ENCODE data around the gene MFNG.
"Not testable (repeated sequence)": the region's sequence is repeated elsewhere in the genome, so short reads cannot be mapped to it uniquely, and the experiment has no call there.

The MFNG gene

DNA sequence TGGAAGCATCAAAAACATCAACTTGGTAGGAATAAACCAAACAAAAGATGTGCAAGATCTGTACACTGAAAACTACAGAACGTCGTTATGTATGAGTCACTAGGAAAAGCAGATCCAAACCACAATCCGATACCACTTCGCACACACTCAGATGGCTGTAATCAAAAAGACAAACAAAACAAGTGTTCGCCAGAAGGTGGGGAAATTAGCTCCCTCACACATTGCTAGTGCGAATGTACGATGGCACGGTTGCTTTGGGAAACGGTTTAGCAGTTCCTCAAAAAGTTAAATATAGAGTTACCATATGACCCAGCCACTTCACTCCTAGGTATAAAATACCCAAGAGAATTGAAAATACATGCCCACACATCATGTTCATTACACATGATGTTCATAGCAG, 47.8 kb upstream of the MFNG start:
- no peaks in the 10 kb centered on the region for H3K27me3 ChIP-seq (ENCODE audit: insufficient read depth, poor library complexity, severe bottlenecking)
- no peak overlapping the region for H3K4me3 ChIP-seq (replicated peaks; ENCODE audit: insufficient read depth, low read length)
- TF ChIP-seq SPI1 (IDR thresholded peaks at IDR 0.05; ENCODE audit: borderline replicate concordance, low read depth): peak; percentile 93
- no peak for TF ChIP-seq POLR2AphosphoS5 (IDR thresholded peaks at IDR 0.05; ENCODE audit: low read depth)
- peak; percentile 58 to 70 for DNase-seq (ENCODE audit: low read depth in 1 of 2, low spot score in 1 of 2)
- peak overlapping the region; percentile 24 for H3K27ac ChIP-seq (replicated peaks)

DNA sequence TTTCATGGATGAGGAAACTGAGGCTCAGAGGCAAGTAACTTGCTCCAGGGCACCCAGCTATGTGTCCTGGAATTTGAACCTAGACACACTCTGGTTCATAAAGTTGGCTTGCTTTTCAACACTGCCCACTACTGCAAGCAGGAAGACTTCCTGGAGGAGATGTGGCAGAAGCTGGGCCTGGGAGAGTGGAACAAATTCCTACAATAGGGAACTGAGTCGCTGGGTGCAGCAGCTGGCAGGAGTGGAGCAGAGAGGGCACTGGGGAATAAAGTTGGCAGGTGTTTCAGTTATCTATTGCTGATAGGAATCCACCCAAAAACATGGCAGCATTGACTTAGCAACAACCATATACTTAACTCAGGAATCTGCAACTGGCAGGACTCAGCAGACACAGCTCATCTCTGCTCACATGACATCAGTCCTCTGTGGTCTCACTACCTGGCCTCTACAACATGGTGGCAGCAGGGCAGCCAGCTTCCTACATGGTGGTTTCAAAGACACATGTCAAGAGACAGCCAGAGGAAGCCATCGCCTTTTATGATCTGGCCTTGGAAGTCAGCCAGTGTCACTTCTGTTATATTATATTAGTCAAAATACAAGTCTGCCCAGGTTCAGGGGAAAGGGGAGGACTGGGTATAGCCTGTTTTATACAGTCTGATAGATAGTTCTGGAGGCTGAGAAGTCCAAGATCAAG, 43.6 kb upstream of the MFNG start:
- peak in 1 of 2 experiments; percentile 21 for DNase-seq (ENCODE audit: low read depth in 1 of 2, low spot score in 1 of 2)
- Histone ChIP-seq H3K27ac (replicated peaks) (no peak overlapping the region), H3K4me3 (replicated peaks; ENCODE audit: insufficient read depth, low read length) (no peak overlapping the region), H3K27me3 (ENCODE audit: insufficient read depth, poor library complexity, severe bottlenecking) (no peaks in the 10 kb centered on the region)
- TF ChIP-seq, protein P1, sequence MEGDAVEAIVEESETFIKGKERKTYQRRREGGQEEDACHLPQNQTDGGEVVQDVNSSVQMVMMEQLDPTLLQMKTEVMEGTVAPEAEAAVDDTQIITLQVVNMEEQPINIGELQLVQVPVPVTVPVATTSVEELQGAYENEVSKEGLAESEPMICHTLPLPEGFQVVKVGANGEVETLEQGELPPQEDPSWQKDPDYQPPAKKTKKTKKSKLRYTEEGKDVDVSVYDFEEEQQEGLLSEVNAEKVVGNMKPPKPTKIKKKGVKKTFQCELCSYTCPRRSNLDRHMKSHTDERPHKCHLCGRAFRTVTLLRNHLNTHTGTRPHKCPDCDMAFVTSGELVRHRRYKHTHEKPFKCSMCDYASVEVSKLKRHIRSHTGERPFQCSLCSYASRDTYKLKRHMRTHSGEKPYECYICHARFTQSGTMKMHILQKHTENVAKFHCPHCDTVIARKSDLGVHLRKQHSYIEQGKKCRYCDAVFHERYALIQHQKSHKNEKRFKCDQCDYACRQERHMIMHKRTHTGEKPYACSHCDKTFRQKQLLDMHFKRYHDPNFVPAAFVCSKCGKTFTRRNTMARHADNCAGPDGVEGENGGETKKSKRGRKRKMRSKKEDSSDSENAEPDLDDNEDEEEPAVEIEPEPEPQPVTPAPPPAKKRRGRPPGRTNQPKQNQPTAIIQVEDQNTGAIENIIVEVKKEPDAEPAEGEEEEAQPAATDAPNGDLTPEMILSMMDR (IDR thresholded peaks at IDR 0.05; ENCODE audit: insufficient read depth, low read length): no peak
- TF ChIP-seq POLR2AphosphoS5 (IDR thresholded peaks at IDR 0.05; ENCODE audit: low read depth) (no peak), SPI1 (IDR thresholded peaks at IDR 0.05; ENCODE audit: borderline replicate concordance, low read depth) (no peak), GABPA (IDR thresholded peaks at IDR 0.05; ENCODE audit: low read depth) (no peak)
- TF ChIP-seq, protein P2, sequence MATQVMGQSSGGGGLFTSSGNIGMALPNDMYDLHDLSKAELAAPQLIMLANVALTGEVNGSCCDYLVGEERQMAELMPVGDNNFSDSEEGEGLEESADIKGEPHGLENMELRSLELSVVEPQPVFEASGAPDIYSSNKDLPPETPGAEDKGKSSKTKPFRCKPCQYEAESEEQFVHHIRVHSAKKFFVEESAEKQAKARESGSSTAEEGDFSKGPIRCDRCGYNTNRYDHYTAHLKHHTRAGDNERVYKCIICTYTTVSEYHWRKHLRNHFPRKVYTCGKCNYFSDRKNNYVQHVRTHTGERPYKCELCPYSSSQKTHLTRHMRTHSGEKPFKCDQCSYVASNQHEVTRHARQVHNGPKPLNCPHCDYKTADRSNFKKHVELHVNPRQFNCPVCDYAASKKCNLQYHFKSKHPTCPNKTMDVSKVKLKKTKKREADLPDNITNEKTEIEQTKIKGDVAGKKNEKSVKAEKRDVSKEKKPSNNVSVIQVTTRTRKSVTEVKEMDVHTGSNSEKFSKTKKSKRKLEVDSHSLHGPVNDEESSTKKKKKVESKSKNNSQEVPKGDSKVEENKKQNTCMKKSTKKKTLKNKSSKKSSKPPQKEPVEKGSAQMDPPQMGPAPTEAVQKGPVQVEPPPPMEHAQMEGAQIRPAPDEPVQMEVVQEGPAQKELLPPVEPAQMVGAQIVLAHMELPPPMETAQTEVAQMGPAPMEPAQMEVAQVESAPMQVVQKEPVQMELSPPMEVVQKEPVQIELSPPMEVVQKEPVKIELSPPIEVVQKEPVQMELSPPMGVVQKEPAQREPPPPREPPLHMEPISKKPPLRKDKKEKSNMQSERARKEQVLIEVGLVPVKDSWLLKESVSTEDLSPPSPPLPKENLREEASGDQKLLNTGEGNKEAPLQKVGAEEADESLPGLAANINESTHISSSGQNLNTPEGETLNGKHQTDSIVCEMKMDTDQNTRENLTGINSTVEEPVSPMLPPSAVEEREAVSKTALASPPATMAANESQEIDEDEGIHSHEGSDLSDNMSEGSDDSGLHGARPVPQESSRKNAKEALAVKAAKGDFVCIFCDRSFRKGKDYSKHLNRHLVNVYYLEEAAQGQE (IDR thresholded peaks at IDR 0.05; ENCODE audit: insufficient replicate concordance, low read depth): no peak

DNA sequence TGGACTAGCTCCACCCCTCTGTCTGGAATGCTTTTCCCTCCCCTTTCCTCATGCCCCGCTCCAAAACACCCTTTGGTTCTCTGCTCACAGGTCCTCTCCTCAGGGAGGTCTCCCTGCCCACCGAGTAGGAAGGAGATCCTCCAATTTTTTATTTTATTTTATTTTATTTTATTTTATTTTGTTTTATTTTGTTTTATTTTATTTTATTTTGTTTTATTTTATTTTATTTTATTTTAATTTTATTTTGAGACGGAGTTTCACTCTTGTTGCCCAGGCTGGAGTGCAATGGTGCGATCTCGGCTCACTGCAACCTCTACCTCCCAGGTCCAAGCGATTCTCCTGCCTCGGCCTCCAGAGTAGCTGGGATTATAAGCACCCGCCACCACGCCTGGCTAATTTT, 41.8 kb upstream of the MFNG start:
- H3K27ac ChIP-seq (replicated peaks); H3K27me3 ChIP-seq (ENCODE audit: insufficient read depth, poor library complexity, severe bottlenecking); H3K4me3 ChIP-seq (replicated peaks; ENCODE audit: insufficient read depth, low read length); DNase-seq (ENCODE audit: low read depth in 1 of 2, low spot score in 1 of 2): not testable (repeated sequence)

DNA sequence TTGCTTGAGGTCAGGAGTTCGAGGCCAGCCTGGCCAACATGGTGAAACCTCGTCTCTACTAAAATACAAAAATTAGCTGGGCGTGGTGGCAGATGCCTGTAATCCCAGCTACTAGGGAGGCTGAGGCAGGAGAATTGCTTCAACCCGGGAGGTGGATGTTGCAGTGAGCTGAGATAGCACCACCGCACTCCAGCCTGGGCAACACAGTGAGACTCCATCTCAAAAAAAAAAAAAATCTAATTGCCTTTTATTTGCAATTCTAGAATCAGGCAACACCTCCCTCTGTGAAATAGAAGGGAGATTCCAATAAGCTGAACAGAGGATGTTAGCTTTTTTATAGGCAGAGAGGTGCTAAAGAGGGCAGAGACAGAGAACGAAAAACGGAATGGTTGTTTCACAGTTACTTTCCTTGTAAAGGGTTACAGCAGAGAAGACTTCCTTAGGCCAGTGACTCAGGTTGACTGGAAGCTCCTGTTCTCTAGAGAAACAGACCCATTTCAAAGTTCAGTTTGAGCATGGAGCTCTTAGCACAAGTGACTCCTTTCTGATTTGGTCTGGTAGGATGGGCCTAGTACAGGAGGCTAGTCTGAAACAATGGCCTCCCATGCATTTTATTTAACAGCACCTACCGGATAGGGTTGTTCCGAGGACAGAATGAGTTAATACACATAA, 41.0 kb upstream of the MFNG start:
- H3K27me3 ChIP-seq (ENCODE audit: insufficient read depth, poor library complexity, severe bottlenecking); H3K27ac ChIP-seq (replicated peaks); H3K4me3 ChIP-seq (replicated peaks; ENCODE audit: insufficient read depth, low read length); DNase-seq (ENCODE audit: low read depth in 1 of 2, low spot score in 1 of 2): not testable (repeated sequence)

DNA sequence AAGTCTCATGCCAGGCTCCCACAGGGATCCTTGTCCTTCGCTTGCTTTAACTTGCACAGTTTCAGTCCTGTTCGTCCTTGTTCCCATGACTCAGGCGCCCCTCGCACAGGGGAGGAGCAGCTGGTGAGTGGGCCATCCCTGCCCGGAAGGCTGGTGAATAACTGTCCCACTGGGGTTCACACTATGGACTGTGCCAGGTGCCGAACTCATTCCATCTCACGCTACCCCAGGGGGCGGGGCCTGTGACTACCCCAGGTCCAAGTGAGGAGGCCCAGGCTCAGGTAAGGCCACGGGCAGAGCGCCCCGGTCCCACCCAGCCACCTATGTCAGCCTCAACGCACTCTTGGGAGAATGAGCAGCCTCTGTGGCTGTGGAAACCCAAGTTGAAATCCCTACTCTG, 40.2 kb upstream of the MFNG start:
- H3K27me3 ChIP-seq (ENCODE audit: insufficient read depth, poor library complexity, severe bottlenecking): peaks cover 7% of the 10 kb centered on the region
- TF ChIP-seq, protein P2 (IDR thresholded peaks at IDR 0.05; ENCODE audit: insufficient replicate concordance, low read depth): no peak
- no peak for TF ChIP-seq SPI1 (IDR thresholded peaks at IDR 0.05; ENCODE audit: borderline replicate concordance, low read depth)
- no peak for TF ChIP-seq POLR2AphosphoS5 (IDR thresholded peaks at IDR 0.05; ENCODE audit: low read depth)
- TF ChIP-seq, protein P1 (IDR thresholded peaks at IDR 0.05; ENCODE audit: insufficient read depth, low read length): no peak
- TF ChIP-seq GABPA (IDR thresholded peaks at IDR 0.05; ENCODE audit: low read depth): no peak
- no peak overlapping the region for H3K4me3 ChIP-seq (replicated peaks; ENCODE audit: insufficient read depth, low read length)
- DNase-seq (ENCODE audit: low read depth in 1 of 2, low spot score in 1 of 2): no peak
- no peak overlapping the region for H3K27ac ChIP-seq (replicated peaks)

All from HL-60 (cell line).